ENCODE data around the gene GNG13.

GNG13 gene

DNA sequence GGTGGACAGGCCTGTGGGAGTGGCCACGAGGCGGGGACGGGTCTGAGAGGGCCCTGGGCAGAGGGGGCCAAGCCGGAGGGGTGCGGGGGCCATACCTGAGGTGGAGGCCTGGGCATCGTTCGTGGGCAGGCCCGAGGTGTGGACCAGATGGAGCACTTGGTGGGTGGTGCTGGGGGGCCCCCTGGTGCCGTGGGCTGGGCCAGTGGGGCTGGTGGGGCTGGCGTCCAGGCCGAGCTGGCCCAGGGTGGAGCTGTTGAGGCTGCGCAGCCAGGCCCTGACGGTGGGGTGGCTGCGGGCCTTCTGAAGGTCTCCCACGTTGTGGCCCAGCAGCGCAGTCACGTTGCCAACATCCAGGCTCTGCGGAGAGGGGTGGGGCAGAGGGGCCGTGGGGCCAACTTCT is 30.6 kb downstream of the GNG13 start:
- in situ Hi-C loops (cut with HindIII; ENCODE audit: low sequenced_read_pairs): no loop called here
- TF ChIP-seq, protein P1, sequence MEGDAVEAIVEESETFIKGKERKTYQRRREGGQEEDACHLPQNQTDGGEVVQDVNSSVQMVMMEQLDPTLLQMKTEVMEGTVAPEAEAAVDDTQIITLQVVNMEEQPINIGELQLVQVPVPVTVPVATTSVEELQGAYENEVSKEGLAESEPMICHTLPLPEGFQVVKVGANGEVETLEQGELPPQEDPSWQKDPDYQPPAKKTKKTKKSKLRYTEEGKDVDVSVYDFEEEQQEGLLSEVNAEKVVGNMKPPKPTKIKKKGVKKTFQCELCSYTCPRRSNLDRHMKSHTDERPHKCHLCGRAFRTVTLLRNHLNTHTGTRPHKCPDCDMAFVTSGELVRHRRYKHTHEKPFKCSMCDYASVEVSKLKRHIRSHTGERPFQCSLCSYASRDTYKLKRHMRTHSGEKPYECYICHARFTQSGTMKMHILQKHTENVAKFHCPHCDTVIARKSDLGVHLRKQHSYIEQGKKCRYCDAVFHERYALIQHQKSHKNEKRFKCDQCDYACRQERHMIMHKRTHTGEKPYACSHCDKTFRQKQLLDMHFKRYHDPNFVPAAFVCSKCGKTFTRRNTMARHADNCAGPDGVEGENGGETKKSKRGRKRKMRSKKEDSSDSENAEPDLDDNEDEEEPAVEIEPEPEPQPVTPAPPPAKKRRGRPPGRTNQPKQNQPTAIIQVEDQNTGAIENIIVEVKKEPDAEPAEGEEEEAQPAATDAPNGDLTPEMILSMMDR (IDR thresholded peaks at IDR 0.05; ENCODE audit: low read depth, low read length, missing control alignments): no peak
- DNase-seq (ENCODE audit: low read depth): no peak
- no peak overlapping the region for H3K4me3 ChIP-seq (ENCODE audit: low read depth, low read length)

DNA sequence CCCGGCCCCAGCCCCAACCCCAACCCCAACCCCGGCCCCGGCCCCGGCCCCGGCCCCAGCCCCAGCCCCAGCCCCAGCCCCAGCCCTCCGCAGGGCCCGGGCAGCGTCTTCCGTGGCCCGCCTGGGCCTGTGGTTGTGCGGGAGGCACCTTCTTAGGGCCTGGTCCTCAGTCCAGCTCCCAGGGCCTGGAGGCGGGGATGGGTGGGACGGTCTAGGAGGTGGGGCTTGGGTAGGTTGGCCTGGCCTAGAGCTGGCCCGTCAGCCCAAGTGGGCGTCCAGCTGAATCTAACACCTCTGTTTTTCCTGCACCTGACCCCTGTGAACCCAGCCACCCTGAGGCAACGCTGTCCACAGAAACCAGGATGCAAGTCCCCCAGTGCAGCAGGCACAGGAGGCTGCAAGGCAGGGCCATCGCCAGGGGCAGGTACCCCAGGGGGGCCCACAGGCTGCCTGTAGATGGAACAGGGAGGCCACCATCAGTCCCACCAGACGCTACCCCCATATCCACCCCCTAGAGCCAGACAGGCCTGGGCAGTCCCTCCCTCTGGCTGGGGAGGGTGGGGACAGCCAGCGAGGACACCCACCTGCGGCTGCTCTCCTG is 31.2 kb downstream of the GNG13 start:
- no peak overlapping the region for H3K4me3 ChIP-seq (ENCODE audit: low read depth, low read length)
- TF ChIP-seq, protein P1 (IDR thresholded peaks at IDR 0.05; ENCODE audit: low read depth, low read length, missing control alignments): no peak
- in situ Hi-C loops (cut with HindIII; ENCODE audit: low sequenced_read_pairs): no loop called here
- DNase-seq (ENCODE audit: low read depth): no peak

- TF ChIP-seq, protein P1 (IDR thresholded peaks at IDR 0.05; ENCODE audit: low read depth, low read length, missing control alignments): no peak
- DNase-seq (ENCODE audit: low read depth): no peak
- no peak overlapping the region for H3K4me3 ChIP-seq (ENCODE audit: low read depth, low read length)
- in situ Hi-C loops (cut with HindIII; ENCODE audit: low sequenced_read_pairs): no loop called here
Observed at GRCh38 chr16:768428-768827, 32.1 kb downstream of the GNG13 start.

DNA sequence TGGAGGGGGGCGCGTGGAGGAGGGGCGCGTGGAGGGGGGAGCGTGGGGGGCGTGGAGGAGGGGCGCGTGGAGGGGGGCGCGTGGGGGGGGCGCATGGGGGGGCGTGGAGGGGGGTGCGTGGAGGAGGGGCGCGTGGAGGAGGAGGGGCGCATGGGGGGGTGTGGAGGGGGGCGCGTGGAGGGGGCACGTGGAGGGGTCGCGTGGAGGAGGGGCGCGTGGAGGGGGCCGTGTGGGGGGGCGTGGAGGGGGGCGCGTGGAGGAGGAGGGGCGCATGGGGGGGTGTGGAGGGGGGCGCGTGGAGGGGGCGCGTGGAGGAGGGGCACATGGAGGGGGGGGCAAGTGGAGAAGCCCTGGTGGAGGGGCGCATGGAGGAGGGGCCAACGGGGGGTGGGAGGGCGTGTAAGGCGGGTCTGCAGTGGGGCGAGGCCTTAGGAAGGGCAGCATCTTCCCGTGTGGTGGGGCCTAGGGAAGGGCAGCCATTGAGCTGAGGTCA is 32.7 kb downstream of the GNG13 start:
- H3K4me3 ChIP-seq (ENCODE audit: low read depth, low read length): no peak overlapping the region
- TF ChIP-seq, protein P1 (IDR thresholded peaks at IDR 0.05; ENCODE audit: low read depth, low read length, missing control alignments): no peak
- no peak for DNase-seq (ENCODE audit: low read depth)
- in situ Hi-C loops (cut with HindIII; ENCODE audit: low sequenced_read_pairs): no loop called here

- in situ Hi-C loops (cut with HindIII; ENCODE audit: low sequenced_read_pairs): no loop called here
- TF ChIP-seq, protein P1 (IDR thresholded peaks at IDR 0.05; ENCODE audit: low read depth, low read length, missing control alignments): no peak
- H3K4me3 ChIP-seq (ENCODE audit: low read depth, low read length): no peak overlapping the region
- no peak for DNase-seq (ENCODE audit: low read depth)
Observed at GRCh38 chr16:766820-767640, 33.5 kb downstream of the GNG13 start.

- no peak for DNase-seq (ENCODE audit: low read depth)
- in situ Hi-C loops (cut with HindIII; ENCODE audit: low sequenced_read_pairs): no loop called here
- TF ChIP-seq, protein P1 (IDR thresholded peaks at IDR 0.05; ENCODE audit: low read depth, low read length, missing control alignments): no peak
- H3K4me3 ChIP-seq (ENCODE audit: low read depth, low read length): no peak overlapping the region
Observed at GRCh38 chr16:766008-766819, 34.3 kb downstream of the GNG13 start.

Measured in astrocyte of the cerebellum (primary cell).